AG10803 (cell line): Measurements from ENCODE around the gene SLC35D3.
"Not testable (repeated sequence)": the region's sequence is repeated elsewhere in the genome, so short reads cannot be mapped to it uniquely, and the experiment has no call there.

ENCODE experiments used
- DNase-seq: peaks from one replicate; pipeline ENCODE4 v3.0.0; 2010; ENCODE audit warnings: low read depth
- H3K4me3 ChIP-seq: 2 replicates; pipeline ENCODE4 v1.5.1; 2011; ENCODE audit warnings: mild to moderate bottlenecking, low read length, control low read depth
- CTCF ChIP-seq: conservative IDR thresholded peaks from 2 replicates; pipeline ENCODE4 v1.5.1; 2011; ENCODE audit warnings: mild to moderate bottlenecking, low read length, control low read depth, inconsistent platforms

The SLC35D3 gene

GRCh38 chr6:136958168-136958567 is 36.1 kb downstream of the SLC35D3 start:
- no peak overlapping the region for H3K4me3 ChIP-seq
- DNase-seq: no peak
- no peak for TF ChIP-seq CTCF

GRCh38 chr6:136959471-136959891 is 37.4 kb downstream of the SLC35D3 start:
- no peak for TF ChIP-seq CTCF
- DNase-seq: no peak
- H3K4me3 ChIP-seq: no peak overlapping the region

- DNase-seq, H3K4me3 ChIP-seq: not testable (repeated sequence)
These were observed 37.8 kb downstream of the SLC35D3 start for GRCh38 chr6:136959935-136960334.

- H3K4me3 ChIP-seq: no peak overlapping the region
- no peak for DNase-seq
- no peak for TF ChIP-seq CTCF
These were observed 38.7 kb downstream of the SLC35D3 start for GRCh38 chr6:136960781-136961180.

GRCh38 chr6:136961848-136962247 is 39.7 kb downstream of the SLC35D3 start:
- H3K4me3 ChIP-seq: no peak overlapping the region
- DNase-seq: no peak
- no peak for TF ChIP-seq CTCF

GRCh38 chr6:136962661-136963060 is 40.6 kb downstream of the SLC35D3 start:
- TF ChIP-seq CTCF: no peak
- no peak overlapping the region for H3K4me3 ChIP-seq
- no peak for DNase-seq

GRCh38 chr6:136963259-136963658 is 41.2 kb downstream of the SLC35D3 start:
- DNase-seq: no peak
- TF ChIP-seq CTCF: no peak

GRCh38 chr6:136964398-136964797 is 42.3 kb downstream of the SLC35D3 start:
- H3K4me3 ChIP-seq: no peak overlapping the region
- no peak for TF ChIP-seq CTCF
- DNase-seq: no peak

More at GRCh38 chr6:136963259-136963658, 41.2 kb downstream of the SLC35D3 start:
- no peak overlapping the region for H3K4me3 ChIP-seq
